NK-92 (cell line): ENCODE data around the gene PLPP2.

Source experiments
- DNase-seq: peaks from one replicate; lab custom pipeline; 2025; ENCODE audit not compliant: unreplicated experiment; lab: John Stamatoyannopoulos, UW

PLPP2 gene

DNA sequence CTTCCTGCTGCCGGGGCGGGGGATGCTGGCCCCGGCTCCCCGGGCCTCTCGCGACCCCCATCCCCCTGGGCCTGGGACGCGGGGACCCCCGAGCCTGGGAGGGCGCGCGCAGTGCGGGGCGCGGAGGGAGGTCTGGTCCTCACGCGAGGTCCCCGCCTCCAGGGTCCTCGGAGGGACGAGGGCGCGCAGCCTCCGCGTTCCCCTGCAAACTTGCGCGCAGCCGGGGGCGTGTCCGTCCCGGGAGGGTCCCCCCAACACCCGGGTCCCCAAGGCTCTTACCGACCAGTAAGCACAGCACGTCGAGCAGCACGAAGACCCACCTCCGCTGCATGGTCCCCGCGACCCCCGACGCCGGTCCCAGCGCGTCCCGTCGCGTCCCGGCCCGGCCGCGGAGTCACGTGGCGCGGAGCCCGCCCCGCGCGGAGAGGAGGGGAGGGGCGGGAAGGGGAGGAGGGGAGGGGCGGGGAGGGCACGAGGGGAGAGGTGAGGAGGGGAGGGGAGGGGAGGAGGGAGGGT is at the start of gene PLPP2:
Gene PLPP2, minus strand, starts transcription at position 398 of the 516 bp plus-strand sequence. Its CDS starts 67 bp downstream, at position 331.
- no peak for DNase-seq

DNA sequence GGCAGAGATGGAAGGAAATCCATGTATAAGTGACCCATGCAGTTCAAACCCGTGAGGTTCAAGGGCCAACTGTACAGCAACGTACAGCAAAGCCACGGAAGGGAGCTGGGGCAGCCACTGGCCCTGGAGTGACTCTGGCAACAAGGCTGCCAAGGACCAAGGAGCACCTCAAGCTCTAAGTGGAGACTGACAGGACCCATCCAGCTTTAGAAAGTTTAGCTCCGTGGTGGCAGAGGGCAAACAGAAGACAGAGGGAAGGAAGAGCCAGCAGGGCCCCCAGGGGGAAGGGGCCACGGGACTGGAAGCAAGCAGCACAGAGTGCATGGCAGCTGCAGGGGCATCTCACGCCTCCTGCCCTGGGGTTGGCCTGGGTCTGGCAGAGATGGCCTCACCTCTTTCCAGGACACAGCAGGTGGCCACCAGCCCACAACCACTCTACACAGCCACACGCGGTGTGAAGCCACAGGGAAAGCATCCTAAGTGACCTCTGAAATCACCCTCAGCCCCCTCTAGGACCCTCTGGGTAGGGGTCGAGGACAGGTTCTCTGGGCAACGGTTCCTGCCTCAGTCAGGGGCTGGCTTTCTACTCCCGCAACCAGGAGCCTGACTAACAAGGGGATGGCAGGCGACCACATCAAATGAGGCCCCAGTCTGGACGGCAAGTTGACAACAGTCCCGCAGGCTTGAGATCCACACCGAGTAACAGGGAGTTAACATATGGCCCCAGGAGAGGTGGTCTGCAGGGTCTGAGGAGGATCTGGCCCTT is 49.6 kb upstream of the PLPP2 start:
- no peak for DNase-seq

DNA sequence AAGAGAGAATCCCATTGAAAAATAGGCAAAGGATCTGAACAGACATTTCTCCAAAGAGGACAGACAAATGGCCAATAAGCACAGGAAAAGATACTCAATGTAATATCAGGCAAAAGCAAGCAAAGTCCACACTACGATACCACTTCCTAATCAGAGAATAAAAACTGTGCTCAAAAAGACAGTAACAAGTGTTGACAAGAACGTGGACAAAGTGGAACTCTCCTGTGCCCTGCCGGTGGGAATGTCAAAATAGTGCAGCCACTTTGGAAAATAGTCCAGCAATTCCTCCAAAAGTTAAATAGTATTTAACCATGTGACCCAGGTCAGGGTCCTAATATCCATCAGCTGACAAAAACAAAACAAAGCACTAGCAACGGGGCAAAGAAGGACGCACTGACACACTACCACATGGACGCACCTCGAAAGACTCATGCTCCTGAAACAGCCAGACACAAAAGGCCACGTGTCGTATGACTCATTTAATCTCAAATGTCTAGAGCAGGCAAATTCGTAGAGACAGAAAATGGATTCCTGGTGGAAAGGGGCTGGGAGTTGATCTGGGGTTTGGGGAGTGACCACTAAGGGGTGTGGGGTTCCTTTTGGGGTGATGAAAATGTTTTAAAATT is 48.2 kb upstream of the PLPP2 start:
- DNase-seq = no peak

DNA sequence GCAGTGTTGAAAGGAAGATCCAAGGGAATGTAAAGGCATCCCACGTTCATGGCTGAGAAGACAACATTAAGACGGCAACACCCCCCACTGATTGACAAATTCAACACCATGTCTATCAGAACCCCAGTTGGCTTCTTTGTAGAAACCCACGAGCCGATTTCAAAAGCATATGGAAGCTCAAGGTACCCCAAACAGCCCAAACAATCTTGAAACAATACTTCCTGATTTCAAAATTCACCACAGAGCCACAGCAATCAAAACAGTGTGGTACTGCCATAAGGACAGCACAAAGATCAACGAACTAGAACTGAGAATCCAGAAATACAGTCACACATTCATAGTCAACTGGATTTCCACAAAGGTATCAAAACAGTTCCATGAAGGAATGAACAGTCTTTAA is 47.2 kb upstream of the PLPP2 start:
- DNase-seq = no peak

GRCh38 chr19:336067-336614 is 44.9 kb upstream of the PLPP2 start:
- no peak for DNase-seq

DNA sequence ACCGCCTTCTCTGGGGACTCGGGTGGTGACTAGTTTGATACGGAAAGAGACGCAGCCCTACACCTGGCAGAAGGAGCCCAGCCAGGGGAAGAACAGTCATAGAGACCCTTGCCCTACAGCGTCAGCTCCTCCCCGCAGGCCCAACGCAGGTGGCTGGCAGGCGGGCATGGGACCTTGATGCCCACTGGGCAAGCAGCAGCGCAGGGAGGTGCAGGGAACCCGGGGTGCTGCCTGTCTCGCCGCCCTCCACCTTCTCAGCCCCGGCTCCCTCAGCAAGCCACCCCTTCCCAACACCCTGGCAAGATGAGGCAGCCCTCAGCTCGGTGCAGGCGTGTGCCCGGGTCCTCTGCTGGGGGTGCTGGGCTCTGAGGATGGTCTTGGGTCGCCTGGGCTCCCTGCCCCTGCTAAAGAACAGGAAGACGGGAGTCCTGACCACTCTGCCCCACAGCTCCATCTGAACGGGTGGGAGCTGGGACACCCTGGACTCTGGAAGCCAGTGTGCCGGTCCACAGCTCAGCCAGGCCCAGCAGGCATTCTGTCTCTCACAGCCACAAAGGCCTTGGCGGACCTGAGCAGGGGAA is 44.4 kb upstream of the PLPP2 start:
- DNase-seq = no peak

DNA sequence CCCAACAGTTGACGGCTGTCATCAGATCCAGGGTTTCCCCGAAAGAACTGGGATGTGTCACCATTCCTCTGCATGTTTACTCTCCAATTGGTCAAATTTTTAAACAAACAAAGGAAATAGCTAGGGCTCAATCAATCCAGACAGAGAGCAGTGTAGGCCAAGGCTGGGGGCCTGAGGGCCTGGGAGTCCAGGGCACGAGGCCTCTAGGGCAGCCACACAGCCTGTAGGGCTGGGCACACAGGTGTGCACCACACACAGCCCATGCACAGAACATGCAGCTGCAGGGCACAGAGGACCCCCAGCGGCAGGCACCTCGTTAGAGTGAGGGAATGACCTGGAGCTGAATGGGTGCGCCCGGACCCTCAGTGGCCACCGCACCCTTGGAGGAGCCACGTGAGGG is 43.9 kb upstream of the PLPP2 start:
- DNase-seq = no peak

DNA sequence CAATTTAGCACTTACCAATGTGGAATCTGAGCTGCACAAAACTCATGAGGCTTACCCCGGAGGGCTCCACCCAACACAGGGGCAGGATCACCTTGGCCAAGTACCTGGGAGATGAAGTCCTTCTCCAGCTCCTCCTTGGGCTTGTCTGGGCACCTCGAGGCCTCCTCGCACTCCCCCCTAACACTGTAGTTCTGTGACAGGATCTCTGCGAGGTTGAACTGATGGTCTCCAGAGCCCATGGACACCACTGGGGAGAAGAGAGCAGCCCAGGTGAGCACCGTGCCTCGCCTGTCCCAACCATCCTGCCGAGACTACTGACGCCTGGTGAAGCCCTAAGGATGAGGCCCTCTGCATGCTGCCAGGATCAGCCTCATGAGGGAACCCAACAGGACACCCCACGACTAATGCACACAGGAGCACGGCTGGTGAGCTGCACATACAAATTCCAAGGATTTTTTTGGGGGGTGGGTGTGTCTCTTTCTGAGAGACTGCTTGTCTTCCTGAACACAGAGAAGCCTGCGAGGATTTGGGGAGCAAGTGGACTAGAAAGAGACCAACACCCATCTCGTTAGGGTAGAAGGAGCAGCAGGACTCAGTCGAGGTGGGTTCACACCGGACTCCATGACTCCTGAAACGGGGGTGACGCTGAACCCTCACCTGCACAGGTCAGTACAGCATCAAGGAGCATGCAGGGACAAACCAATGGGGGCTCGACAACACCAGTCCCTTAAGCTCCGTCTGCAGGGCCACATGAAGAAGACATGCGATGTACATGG is 43.3 kb upstream of the PLPP2 start:
- DNase-seq = no peak

DNA sequence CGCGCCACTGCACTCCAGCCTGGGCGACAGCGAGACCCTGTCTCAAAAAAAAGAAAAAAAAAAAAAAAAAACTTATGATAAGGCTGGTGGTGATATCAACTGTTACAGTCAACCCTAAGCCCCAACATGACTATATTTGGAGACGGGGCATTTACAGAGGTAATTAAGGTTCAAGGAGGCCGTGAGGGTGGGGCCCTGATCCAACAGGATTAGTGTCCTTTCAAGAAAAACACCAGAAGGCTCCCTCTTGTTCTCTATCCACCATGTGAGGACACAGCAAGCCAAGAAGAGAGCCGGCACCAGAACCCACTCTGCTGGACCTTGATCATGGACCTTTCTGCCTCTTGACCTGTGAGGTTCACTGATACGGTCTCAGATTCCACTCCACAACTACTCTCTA is 39.3 kb upstream of the PLPP2 start:
- DNase-seq = no peak

- DNase-seq = no peak
Measured at GRCh38 chr19:329876-330275, 38.7 kb upstream of the PLPP2 start.

GRCh38 chr19:328025-328505 is 36.9 kb upstream of the PLPP2 start:
- DNase-seq = no peak

DNA sequence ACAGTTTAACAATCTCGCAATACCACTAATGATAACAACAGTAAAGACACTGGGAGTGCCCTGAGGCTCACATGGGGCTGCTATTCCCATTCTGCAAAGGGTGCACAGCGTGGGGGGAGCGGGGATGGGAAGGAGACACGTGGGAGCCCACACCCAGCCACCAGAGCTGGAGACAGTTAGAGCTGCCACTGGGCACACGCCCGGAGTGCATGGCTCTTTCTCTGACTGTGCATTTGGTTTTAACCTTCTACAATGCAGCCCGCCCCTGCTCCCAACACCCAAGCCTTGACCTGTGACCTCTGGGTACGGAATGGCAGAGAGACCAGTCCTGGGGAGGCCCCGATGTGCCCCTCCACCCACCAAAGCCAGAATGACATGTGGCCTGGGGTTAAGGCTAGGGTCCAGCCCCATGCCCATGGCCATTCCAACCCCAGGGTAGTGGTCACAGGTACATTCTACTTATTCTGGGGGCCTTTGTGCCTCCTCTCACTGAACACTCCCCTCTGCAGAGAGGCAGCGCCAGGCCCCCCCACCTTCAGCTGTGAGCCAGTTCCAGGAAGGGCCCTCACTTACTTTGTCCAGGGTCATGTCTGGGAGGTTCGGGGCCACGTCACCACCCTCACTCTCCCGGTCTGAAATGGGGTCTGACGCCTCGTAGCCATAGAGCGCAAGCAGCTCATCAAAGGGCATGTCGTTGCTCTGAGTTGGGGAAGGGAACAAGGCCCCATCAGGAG is 36.3 kb upstream of the PLPP2 start:
- DNase-seq = no peak

- DNase-seq = no peak
Measured at GRCh38 chr19:326871-327270, 35.7 kb upstream of the PLPP2 start.

DNA sequence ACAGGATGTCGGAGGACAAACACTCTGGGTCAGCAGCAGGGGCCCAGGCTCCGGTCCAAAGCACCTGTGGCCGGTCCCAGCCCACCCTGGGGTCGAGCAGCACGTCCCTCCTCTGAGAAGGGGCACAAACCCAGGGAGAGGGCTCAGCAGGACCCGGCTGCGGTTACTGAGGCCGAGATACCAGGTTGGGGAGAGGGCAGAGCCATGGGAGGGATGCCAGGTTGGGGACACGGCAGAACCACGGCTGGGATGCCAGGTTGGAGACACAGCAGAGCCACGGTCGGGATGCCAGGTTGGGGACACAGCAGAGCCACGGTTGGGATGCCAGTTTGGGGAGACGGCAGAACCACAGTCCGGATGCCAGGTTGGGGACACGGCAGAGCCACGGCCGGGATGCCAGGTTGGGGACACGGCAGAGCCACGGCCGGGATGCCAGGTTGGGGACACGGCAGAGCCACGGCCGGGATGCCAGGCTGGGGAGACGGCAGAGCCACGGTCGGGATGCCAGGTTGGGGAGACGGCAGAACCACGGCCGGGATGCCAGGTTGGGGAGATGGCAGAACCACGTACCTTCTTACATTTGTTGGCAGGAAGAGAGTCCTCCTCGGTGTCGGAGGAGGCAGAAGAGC is 34.8 kb upstream of the PLPP2 start:
- no peak for DNase-seq

DNA sequence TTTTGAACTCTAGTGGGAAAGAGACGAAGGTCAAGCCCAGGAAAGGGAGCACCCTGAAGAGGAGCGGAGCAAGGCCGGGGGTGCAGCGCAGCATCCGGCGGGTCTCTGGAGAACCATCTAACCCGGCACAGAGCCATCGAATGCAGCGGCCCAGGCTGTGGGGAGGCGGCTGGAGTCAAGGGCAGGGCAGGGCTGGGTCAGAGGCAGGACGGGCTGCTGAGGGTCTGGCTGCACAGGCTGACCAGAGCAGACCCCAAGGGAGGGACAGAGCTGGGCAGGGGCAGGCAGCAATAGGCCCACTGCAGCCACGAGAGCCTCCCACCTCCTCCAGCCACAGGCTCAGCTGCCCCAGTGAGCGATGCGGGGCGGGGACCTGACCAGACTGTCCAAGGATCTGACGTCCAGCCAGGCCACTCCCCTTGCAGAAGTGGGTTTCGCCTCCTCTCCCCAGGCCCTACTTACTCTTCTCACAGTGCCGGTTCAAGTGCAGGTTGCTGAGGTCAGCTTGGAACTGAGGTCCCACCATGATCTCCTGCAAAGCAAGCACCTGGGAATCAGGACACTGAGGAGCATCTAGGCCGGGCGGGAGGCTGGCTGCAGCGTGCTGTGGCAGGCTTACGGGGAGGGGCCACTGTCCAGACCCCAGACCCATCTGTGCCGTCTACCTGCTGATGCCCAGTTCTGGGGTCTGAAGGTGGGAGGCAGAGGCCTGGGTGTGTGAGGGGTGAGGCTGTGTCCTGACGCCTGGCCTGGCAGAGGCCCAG is 34.2 kb upstream of the PLPP2 start:
- no peak for DNase-seq

DNA sequence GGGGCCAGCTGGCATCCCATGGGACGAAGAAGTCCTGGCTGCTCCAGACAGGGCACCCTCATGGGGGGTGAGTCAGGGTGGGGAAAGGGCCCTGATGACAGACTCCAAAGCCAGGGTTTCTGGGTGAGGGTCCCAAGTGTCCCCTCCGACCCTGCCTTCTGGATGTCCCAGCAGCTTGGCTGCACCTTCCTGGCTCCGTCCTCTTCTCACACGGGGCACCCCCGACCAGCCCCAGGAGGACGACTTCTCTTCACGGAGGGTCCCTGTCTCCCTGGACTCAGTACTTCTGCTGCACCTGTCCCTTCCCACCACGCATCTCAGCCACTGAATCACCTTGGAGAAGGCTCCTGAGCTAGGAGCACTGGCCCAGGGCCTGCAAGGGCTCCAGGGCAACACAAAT is 33.5 kb upstream of the PLPP2 start:
- DNase-seq = no peak

DNA sequence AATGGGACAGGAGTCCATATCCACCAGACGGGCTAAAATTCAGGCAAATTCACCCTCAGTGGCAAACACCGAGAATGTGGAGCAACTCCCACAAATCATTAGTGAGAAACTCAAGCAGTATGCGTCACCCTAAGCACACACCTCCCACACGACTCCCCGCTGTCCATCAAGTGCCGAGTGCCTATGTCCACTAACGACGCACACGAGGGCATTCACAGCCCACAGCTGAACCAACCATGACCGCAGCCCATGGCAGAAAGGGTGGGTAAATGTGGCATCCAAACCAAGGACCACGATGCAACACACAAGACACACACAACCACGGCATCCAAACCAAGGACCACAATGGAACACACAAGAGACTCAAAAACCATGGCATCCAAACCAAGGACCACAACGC is 31.4 kb upstream of the PLPP2 start:
- no peak for DNase-seq

- no peak for DNase-seq
Measured at GRCh38 chr19:318509-318774, 27.2 kb upstream of the PLPP2 start.

- DNase-seq = no peak
Measured at GRCh38 chr19:317710-318508, 26.7 kb upstream of the PLPP2 start.
